Suppressor macrophage treated with lipopolysaccharide for 1 hour (primary cell): Measurements from ENCODE around the gene USP47.

Experiments used
- DNase-seq, 3 donors: peaks; one replicate each; pipeline ENCODE4 v3.0.0-alpha.2; 2020 to 2022

USP47 gene

GRCh38 chr11:11968511-11969280, 126.9 kb downstream of the USP47 start:
- no peak for DNase-seq

DNA sequence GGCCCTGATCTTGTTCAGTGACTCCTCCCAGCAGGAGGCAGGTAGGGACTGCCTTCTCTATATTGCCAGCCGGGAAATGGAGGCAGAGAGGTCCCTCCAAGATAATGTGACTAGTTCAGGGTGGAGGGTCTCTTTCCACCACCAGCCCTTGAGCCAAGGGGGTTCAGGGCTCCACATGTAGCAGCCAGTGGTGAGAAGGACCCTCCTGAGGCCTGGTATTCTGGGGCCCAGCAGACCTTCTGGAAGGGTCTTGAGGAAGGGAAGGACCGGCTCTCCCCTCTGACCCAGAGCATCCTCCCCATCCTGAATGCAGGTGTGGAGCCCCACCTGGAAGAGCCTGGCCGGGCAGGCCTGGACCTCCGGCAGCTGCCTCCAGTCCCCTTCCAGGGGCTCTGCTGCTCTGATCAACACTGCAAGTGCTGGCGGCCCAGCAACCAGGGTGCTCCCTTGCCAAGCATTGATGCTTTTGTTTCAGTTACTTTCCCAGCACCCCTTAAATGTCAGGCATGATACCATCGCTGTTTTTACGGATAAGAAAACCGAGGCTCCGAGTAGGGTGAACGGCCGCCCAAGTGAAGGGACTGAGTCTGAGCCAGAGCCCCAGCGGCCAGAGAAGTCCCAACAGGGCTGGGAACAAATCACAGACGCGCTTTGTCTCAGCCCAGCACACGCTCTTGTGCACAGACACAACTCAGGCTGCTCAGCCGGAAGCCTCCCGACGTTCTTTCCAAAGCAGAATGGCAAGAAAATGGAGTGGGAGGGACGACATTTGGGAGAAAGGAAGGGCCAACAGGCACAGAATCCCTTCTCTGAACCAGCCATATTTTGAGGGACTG, 127.8 kb downstream of the USP47 start:
- DNase-seq = no peak

DNA sequence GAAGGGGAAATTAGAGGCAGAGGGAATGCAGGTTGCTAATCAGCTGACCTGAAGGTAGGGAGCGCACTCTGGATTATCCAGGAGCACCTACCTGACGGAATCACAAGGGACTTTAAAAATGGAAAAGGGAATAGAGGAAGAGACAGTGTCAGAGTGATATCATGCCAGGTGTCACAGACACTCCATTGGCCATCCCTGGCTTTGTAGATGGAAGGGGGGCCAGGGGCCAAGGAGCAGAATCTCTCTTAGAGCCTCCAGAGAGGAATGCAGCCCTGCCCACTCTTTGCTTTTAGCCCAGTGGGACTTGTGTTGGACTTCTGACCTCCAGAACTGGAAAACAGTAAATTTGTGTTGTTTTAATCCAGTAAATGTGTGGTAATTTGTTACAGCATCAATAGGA, 128.8 kb downstream of the USP47 start:
- no peak for DNase-seq

GRCh38 chr11:11971906-11972547, 130.3 kb downstream of the USP47 start:
- DNase-seq = no peak

- no peak for DNase-seq
Measured at GRCh38 chr11:11972730-11973341, 131.1 kb downstream of the USP47 start.

- no peak for DNase-seq
Measured at GRCh38 chr11:11973361-11973800, 131.6 kb downstream of the USP47 start.

DNA sequence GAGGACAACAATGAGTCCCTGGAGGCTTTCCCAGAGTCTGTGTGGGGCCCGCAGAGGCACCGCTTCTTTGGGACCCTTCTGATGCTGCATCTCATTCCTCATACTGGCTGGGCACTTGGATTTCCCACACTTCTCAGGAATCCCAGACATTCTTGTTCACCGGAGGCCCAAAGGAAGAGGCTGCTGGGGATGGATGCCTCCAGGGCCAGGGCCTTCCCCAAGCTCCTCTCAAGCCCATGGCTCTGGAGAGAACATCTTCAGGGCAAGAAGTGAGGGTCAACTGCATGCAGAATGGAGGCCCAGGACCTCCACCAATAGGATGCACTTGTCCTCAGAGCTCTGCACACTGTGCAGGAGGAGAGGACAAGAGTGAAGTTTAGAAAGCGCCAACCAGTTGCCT, 132.1 kb downstream of the USP47 start:
- DNase-seq = no peak

- no peak for DNase-seq
Measured at GRCh38 chr11:11975201-11976092, 133.7 kb downstream of the USP47 start.

GRCh38 chr11:11976481-11977127, 134.8 kb downstream of the USP47 start:
- no peak for DNase-seq

- no peak for DNase-seq
Measured at GRCh38 chr11:11977206-11977938, 135.6 kb downstream of the USP47 start.

DNA sequence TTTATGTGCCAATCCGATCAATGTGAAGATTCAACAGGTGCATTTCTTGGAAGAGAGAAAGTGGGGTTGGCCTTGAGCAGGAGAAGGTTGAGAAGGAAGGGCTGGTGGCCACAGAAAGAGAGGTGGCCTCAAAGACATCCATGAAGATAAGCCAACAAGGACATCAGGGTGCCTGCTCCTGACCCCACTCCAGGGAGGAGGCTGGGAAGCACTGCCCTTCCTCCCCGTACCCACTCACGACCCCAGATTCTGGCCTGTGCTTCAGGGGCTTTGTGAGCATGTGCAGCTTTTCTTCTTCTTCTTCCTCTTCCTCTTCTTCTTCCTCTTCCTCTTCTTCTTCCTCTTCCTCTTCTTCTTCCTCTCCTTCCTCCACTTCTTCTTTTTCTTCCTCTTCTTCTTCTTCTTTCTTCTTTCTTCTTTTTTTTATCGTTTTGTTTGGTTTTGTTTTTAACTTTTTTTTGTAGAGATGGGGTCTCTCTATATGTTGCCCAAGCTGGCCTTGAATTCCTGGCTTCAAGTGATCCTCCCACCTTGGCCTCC, 136.4 kb downstream of the USP47 start:
- DNase-seq = no peak

GRCh38 chr11:11978792-11979487, 137.2 kb downstream of the USP47 start:
- no peak for DNase-seq

DNA sequence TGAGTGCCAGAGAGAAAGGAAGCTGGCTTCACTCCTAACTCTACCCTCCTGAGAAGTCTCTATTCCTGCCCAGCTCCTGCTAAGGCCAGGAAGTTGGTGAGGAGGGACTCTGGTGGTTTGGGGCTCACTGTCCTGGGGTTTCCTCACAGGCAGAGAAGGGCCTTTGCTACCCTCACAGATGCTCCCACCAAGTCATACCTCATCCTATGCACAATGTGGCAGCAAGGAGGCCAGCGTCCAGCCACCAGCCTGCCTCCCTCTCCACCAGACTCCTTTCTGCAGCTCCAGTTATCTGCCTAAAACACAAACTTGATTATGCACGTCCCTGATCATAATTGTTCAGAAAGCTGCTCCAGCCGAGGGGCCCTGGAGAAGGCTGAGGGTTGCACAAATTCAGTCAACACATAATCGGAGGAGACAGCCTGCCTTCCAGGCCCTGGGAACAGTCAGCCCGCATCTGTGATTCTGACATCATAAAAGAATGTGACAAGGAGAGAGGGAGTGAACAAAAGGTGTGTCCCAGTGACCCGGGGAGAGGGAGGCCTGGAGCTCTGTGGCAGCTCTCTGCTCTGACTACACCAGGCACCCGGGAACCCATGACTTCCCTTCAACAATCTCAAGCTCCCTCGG, 137.8 kb downstream of the USP47 start:
- DNase-seq = no peak

GRCh38 chr11:11980200-11980599, 138.4 kb downstream of the USP47 start:
- no peak for DNase-seq

- no peak for DNase-seq
Measured at GRCh38 chr11:11980841-11981308, 139.1 kb downstream of the USP47 start.

DNA sequence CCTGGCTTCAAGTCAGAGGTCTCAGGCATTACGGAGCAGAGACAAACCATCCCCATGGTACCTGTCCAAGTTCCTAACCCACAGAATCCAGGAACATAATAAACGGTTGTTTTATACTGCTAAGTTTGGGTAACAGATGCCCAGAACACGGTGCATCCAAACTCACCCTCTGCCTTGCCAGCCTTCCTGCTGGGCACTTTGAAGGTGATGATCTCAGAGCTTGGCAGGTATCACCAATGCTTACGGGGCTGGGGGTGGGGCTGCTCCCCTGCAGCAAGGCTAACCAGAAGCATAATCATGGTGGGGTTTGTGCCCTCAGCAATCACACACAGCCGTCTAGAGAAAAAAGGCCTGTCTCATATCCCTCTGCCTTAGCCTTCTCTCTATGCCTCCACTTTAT, 139.6 kb downstream of the USP47 start:
- DNase-seq = no peak

DNA sequence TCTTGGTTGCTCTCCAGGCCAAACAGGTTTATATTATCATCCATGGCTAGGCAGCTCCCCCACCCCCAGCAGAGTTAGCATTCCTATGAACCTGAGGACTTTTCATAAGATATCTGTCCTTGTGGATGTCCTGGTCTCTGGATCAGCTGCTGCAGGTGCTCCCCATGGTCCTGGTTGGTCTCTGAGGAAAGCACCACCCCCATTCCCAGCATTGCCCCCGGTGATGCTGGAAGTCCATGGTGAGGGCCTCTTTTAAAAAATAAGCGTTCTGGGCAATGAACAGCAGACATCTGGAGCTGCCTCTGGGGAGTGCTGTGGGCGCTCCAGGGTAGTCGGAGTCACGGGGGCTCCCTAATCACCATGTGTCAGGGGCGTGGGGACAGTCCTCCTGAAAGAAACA, 140.1 kb downstream of the USP47 start:
- DNase-seq = no peak

DNA sequence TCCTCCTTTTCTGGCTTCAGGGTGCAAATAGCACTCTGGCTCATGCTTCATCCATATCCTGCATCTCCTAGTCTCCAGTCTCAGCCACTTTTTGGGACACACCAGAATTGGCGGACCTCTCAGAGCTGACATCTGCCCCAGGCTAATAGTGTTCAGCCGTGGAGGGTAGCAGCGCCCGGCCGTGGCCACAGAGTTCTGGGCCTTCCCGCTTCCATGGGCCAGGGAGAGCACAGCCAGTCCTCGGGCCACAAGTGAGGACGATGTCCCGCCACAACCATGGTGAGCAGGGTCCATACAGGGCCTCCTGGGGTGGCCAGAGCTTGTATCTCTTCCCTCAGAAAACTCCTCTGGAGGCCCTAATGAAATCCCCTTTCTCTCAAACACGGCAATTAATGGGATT, 140.7 kb downstream of the USP47 start:
- DNase-seq = no peak

DNA sequence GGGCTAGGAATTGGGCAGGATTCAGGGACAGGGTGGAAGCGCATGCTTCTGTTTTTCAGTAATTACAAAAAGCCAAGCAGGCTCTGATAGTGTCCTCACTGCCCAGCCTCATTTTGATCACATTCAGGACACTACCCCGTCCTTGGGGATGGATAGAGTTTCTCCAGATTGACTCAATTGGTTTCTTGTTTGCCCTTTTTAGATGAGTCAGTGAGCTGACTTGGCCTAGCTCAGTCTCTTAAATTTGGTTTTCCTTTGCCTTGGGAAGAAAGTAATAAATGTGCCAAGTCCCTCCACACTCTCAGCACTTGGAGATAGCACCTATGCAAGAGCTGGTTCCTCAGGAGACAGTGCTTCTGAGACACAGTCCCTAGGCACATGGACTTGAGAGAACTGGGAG, 141.2 kb downstream of the USP47 start:
- no peak for DNase-seq
